GM21717 (cell line): ENCODE results near the gene ARF6.
A peak's percentile ranks its signal among the peaks of the same experiment; 100 is the strongest.
"Not testable (repeated sequence)": the region's sequence is repeated elsewhere in the genome, so short reads cannot be mapped to it uniquely, and the experiment has no call there.

Experiments used
- ATAC-seq: cut with Tn5 transposase; IDR thresholded peaks from one replicate; pipeline ENCODE4 v1.9.1; 2021; ENCODE audit warnings: mild to moderate bottlenecking, moderate library complexity; ENCODE audit not compliant: unreplicated experiment

ARF6 gene

GRCh38 chr14:49892636-49893308 is at the start of gene ARF6:
TSS of gene ARF6 (plus strand) at chr14:49893082. CDS start at chr14:49893737, 655 bp downstream.
- peak; percentile 76 for ATAC-seq

- ATAC-seq, result no peak
These were observed 43.6 kb upstream of the ARF6 start for GRCh38 chr14:49849213-49849847.

- no peak for ATAC-seq
These were observed 41.1 kb upstream of the ARF6 start for GRCh38 chr14:49851813-49852212.

- ATAC-seq, result peak; percentile 80
These were observed 40.4 kb upstream of the ARF6 start, which contains the start of gene NEMF for GRCh38 chr14:49852301-49853157. TSS of gene NEMF (minus strand) at chr14:49852788. CDS start at chr14:49852753, 35 bp downstream.

GRCh38 chr14:49853158-49853477 is 39.8 kb upstream of the ARF6 start:
- ATAC-seq, result peak; percentile 12

- ATAC-seq, result no peak
These were observed 39.1 kb upstream of the ARF6 start for GRCh38 chr14:49853572-49854375.

GRCh38 chr14:49857427-49858003 is 35.4 kb upstream of the ARF6 start:
- no peak for ATAC-seq

- ATAC-seq, result no peak
These were observed 34.5 kb upstream of the ARF6 start for GRCh38 chr14:49858383-49858782.

GRCh38 chr14:49860988-49861698 is 31.7 kb upstream of the ARF6 start:
- ATAC-seq, result no peak

- ATAC-seq, result peak; percentile 3
These were observed 31.2 kb upstream of the ARF6 start for GRCh38 chr14:49861699-49862088.

- ATAC-seq, result peak; percentile 20
These were observed 30.7 kb upstream of the ARF6 start for GRCh38 chr14:49862089-49862673.

GRCh38 chr14:49863487-49864281 is 29.2 kb upstream of the ARF6 start:
- no peak for ATAC-seq

GRCh38 chr14:49865431-49865859 is 27.4 kb upstream of the ARF6 start:
- ATAC-seq, result no peak

GRCh38 chr14:49867831-49868719 is 24.8 kb upstream of the ARF6 start:
- ATAC-seq, result peak; percentile 77

- no peak for ATAC-seq
These were observed 24.2 kb upstream of the ARF6 start for GRCh38 chr14:49868720-49869114.

GRCh38 chr14:49870908-49871307 is 22.0 kb upstream of the ARF6 start:
- no peak for ATAC-seq

- not testable (repeated sequence) for ATAC-seq
These were observed 19.3 kb upstream of the ARF6 start for GRCh38 chr14:49873548-49873947.
